DND-41 (cell line): ENCODE measurements around the gene ZNF503.

Experiments used
- ATAC-seq: fragments of 200-7000 bp; cut with Tn5 transposase; 3 replicates; pipeline ENCODE4 v1.9.1; 2021; ENCODE audit warnings: low read depth; ENCODE audit not compliant: insufficient read depth
- DNase-seq: peaks from one replicate; pipeline ENCODE4 v3.0.0-alpha.2; 2020
- H2AFZ ChIP-seq: 2 replicates; pipeline ENCODE4 v1.6.0; 2012; ENCODE audit warnings: low read depth, low read length
- H3K27ac ChIP-seq: 2 replicates; pipeline ENCODE4 v1.5.1; 2012; ENCODE audit warnings: low read length, inconsistent platforms
- H3K27me3 ChIP-seq: fragments of 200-600 bp; sonication (generic); 2 replicates; pipeline ENCODE4 v1.6.0; 2012; ENCODE audit warnings: low read length, mild to moderate bottlenecking, inconsistent platforms; ENCODE audit not compliant: insufficient read depth, poor library complexity
- H3K36me3 ChIP-seq: 2 replicates; pipeline ENCODE4 v1.5.1; 2012; ENCODE audit warnings: low read length, inconsistent platforms; ENCODE audit not compliant: insufficient read depth
- H3K4me1 ChIP-seq: 2 replicates; pipeline ENCODE4 v1.5.1; 2012; ENCODE audit warnings: mild to moderate bottlenecking, low read length; ENCODE audit not compliant: insufficient read depth
- H3K4me2 ChIP-seq: 2 replicates; pipeline ENCODE4 v1.6.0; 2012; ENCODE audit warnings: mild to moderate bottlenecking, moderate library complexity, low read length, inconsistent platforms; ENCODE audit not compliant: insufficient read depth
- H3K4me3 ChIP-seq, 2 experiments: fragments of 200-600 bp in 1 of 2; shearing (Covaris generic) in 1 of 2; 2 replicates each; pipeline ENCODE4 v1.5.1; 2012 to 2016; ENCODE audit warnings: inconsistent platforms in 2 of 2, low read length in 2 of 2, mild to moderate bottlenecking in 2 of 2, low read depth in 1 of 2, moderate library complexity in 1 of 2
- H3K79me2 ChIP-seq: 2 replicates; pipeline ENCODE4 v1.6.0; 2012; ENCODE audit warnings: low read length, inconsistent platforms; ENCODE audit not compliant: insufficient read depth
- H3K9ac ChIP-seq: 2 replicates; pipeline ENCODE4 v1.6.0; 2012; ENCODE audit warnings: low read depth, mild to moderate bottlenecking, inconsistent platforms, low read length, moderate library complexity
- H3K9me3 ChIP-seq: 2 replicates; pipeline ENCODE4 v1.5.1; 2012; ENCODE audit warnings: low read length, moderate library complexity, mild to moderate bottlenecking, inconsistent platforms; ENCODE audit not compliant: insufficient read depth, severe bottlenecking
- H4K20me1 ChIP-seq: 2 replicates; pipeline ENCODE4 v1.6.0; 2012; ENCODE audit warnings: low read length; ENCODE audit not compliant: insufficient read depth
- CTCF ChIP-seq: IDR thresholded peaks from 2 replicates; pipeline ENCODE4 v1.5.1; 2012; ENCODE audit warnings: borderline replicate concordance, low read length, moderate library complexity, mild to moderate bottlenecking; ENCODE audit not compliant: poor library complexity, severe bottlenecking; ENCODE audit errors: extremely low read depth
- EZH2 ChIP-seq: IDR thresholded peaks from 3 replicates; pipeline ENCODE4 v1.6.1; 2012; ENCODE audit warnings: borderline replicate concordance, low read depth, mild to moderate bottlenecking, moderate library complexity, low read length, inconsistent platforms; ENCODE audit not compliant: severe bottlenecking

ZNF503 gene

GRCh38 chr10:75444781-75445386 is 43.3 kb upstream of the ZNF503 start:
- ATAC-seq = no peak
- no peaks in the 10 kb centered on the region for H3K4me1 ChIP-seq

GRCh38 chr10:75443362-75443761 is 41.8 kb upstream of the ZNF503 start:
- Histone ChIP-seq H3K9ac (no peak overlapping the region), H2AFZ (no peak overlapping the region), H3K4me2 (no peak overlapping the region), H3K36me3 (no peaks in the 10 kb centered on the region), H3K27me3 (no peaks in the 10 kb centered on the region), H3K9me3 (peaks cover 10% of the 10 kb centered on the region), H3K4me1 (no peaks in the 10 kb centered on the region), H3K79me2 (no peaks in the 10 kb centered on the region), H3K4me3 (no peak overlapping the region), H4K20me1 (no peaks in the 10 kb centered on the region), H3K27ac (no peak overlapping the region)
- DNase-seq (no peak), ATAC-seq (no peak)
- TF ChIP-seq EZH2 (no peak), CTCF (no peak)

More at GRCh38 chr10:75444781-75445386, 43.3 kb upstream of the ZNF503 start:
- no peaks in the 10 kb centered on the region for H3K36me3 ChIP-seq
- TF ChIP-seq EZH2 (no peak), CTCF (no peak)
- H3K79me2 ChIP-seq = no peaks in the 10 kb centered on the region
- H3K4me3 ChIP-seq = no peak overlapping the region
- no peaks in the 10 kb centered on the region for H4K20me1 ChIP-seq
- H2AFZ ChIP-seq = no peak overlapping the region
- no peaks in the 10 kb centered on the region for H3K27me3 ChIP-seq
- no peak overlapping the region for H3K9ac ChIP-seq
- H3K27ac ChIP-seq = no peak overlapping the region
- H3K4me2 ChIP-seq = no peak overlapping the region
- peaks cover 10% of the 10 kb centered on the region for H3K9me3 ChIP-seq
- DNase-seq = no peak

- H2AFZ ChIP-seq = no peak overlapping the region
- H3K36me3 ChIP-seq = no peaks in the 10 kb centered on the region
- H3K4me1 ChIP-seq = no peaks in the 10 kb centered on the region
- DNase-seq = no peak
- H3K4me2 ChIP-seq = no peak overlapping the region
- no peak for TF ChIP-seq EZH2
- no peak for TF ChIP-seq CTCF
- no peaks in the 10 kb centered on the region for H4K20me1 ChIP-seq
- H3K9ac ChIP-seq = no peak overlapping the region
- no peak for ATAC-seq
- no peaks in the 10 kb centered on the region for H3K79me2 ChIP-seq
- no peaks in the 10 kb centered on the region for H3K27me3 ChIP-seq
- peaks cover 10% of the 10 kb centered on the region for H3K9me3 ChIP-seq
- no peak overlapping the region for H3K27ac ChIP-seq
- H3K4me3 ChIP-seq = no peak overlapping the region
These were observed 40.1 kb upstream of the ZNF503 start for GRCh38 chr10:75441682-75442081.
